ENCODE results near the gene TMEM88. TPM values are rescaled to one million over a fixed set of nuclear protein-coding genes. Genes with fewer than 3 reads are reported as not detected.

The TMEM88 gene
- total and polyA plus RNA-seq, 2 of the 13 experiments (the other 11 are each of a cell fraction or from before 2014, with no cell fraction given): 0.31 to 0.66 TPM

DNA sequence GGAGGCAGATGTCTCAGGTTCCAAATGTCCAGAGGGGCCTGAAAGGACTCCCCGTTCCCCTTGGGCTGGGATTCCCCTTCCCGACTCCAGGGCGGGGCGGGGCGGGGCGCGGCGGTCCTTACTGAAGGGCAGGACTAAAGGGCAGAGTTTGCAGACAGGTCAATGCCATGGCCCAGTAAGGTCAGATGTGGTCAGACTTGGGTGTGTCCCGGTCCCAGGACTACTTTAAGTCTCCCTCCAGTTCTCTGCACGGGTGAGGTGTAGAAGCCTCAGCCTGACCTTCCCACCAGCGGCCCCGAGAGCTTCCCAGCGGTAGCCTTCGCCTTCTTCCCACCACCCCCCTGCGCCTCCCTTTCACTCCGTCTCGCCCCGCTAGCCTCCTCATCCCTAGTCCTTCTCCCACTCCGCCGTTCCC is 20.3 kb upstream of the TMEM88 start (continued):
- TF ChIP-seq TBL1XR1 (IDR thresholded peaks at IDR 0.05; ENCODE audit: borderline replicate concordance, low read length, partially characterized antibody): peak; percentile 86
- TF ChIP-seq ZNF382 (CRISPR knock-in tag; IDR thresholded peaks at IDR 0.05; ENCODE audit: borderline replicate concordance): no peak
- no peak for TF ChIP-seq THYN1 (CRISPR knock-in tag; IDR thresholded peaks at IDR 0.05; ENCODE audit: borderline replicate concordance, low read depth)
- TF ChIP-seq, protein P1, sequence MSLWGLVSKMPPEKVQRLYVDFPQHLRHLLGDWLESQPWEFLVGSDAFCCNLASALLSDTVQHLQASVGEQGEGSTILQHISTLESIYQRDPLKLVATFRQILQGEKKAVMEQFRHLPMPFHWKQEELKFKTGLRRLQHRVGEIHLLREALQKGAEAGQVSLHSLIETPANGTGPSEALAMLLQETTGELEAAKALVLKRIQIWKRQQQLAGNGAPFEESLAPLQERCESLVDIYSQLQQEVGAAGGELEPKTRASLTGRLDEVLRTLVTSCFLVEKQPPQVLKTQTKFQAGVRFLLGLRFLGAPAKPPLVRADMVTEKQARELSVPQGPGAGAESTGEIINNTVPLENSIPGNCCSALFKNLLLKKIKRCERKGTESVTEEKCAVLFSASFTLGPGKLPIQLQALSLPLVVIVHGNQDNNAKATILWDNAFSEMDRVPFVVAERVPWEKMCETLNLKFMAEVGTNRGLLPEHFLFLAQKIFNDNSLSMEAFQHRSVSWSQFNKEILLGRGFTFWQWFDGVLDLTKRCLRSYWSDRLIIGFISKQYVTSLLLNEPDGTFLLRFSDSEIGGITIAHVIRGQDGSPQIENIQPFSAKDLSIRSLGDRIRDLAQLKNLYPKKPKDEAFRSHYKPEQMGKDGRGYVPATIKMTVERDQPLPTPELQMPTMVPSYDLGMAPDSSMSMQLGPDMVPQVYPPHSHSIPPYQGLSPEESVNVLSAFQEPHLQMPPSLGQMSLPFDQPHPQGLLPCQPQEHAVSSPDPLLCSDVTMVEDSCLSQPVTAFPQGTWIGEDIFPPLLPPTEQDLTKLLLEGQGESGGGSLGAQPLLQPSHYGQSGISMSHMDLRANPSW (CRISPR knock-in tag; IDR thresholded peaks at IDR 0.05; ENCODE audit: borderline replicate concordance): no peak
- TF ChIP-seq, protein P2, sequence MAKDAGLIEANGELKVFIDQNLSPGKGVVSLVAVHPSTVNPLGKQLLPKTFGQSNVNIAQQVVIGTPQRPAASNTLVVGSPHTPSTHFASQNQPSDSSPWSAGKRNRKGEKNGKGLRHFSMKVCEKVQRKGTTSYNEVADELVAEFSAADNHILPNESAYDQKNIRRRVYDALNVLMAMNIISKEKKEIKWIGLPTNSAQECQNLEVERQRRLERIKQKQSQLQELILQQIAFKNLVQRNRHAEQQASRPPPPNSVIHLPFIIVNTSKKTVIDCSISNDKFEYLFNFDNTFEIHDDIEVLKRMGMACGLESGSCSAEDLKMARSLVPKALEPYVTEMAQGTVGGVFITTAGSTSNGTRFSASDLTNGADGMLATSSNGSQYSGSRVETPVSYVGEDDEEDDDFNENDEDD (CRISPR knock-in tag; IDR thresholded peaks at IDR 0.05; ENCODE audit: borderline replicate concordance): no peak
- TF ChIP-seq ZNF292 (CRISPR knock-in tag; IDR thresholded peaks at IDR 0.05; ENCODE audit: borderline replicate concordance, low read depth): no peak
- TF ChIP-seq HOXA9 (CRISPR knock-in tag; IDR thresholded peaks at IDR 0.05; ENCODE audit: borderline replicate concordance): no peak
- TF ChIP-seq CREB1 (IDR thresholded peaks at IDR 0.05): no peak
- TF ChIP-seq CREB1 (CRISPR knock-in tag; IDR thresholded peaks at IDR 0.05): no peak
- TF ChIP-seq BCL6 (CRISPR knock-in tag; IDR thresholded peaks at IDR 0.05): 0 out of 2 replicates have a peak, but pooled peaks have one; percentile 15
- no peak for TF ChIP-seq SOX13 (IDR thresholded peaks at IDR 0.05)
- peak in 1 of 2 experiments; percentile 14; a peak in 1 of 4 replicates for TF ChIP-seq SOX13 (CRISPR knock-in tag; conservative IDR thresholded peaks at IDR 0.05 in 1 of 2, IDR thresholded peaks at IDR 0.05 in 1 of 2)
- TF ChIP-seq NR2F6 (IDR thresholded peaks at IDR 0.05): peak; percentile 83
- TF ChIP-seq NR2F6 (CRISPR knock-in tag; IDR thresholded peaks at IDR 0.05): peak; percentile 68
- peak; percentile 97 for TF ChIP-seq SKI (IDR thresholded peaks at IDR 0.05; ENCODE audit: partially characterized antibody)
- TF ChIP-seq ZNF557 (CRISPR knock-in tag; IDR thresholded peaks at IDR 0.05): no peak
- TF ChIP-seq SUZ12 (IDR thresholded peaks at IDR 0.05; ENCODE audit: low read depth, low read length): no peak
- no peak for TF ChIP-seq PAX8 (CRISPR knock-in tag; IDR thresholded peaks at IDR 0.05; ENCODE audit: borderline replicate concordance)
- TF ChIP-seq, protein P3, sequence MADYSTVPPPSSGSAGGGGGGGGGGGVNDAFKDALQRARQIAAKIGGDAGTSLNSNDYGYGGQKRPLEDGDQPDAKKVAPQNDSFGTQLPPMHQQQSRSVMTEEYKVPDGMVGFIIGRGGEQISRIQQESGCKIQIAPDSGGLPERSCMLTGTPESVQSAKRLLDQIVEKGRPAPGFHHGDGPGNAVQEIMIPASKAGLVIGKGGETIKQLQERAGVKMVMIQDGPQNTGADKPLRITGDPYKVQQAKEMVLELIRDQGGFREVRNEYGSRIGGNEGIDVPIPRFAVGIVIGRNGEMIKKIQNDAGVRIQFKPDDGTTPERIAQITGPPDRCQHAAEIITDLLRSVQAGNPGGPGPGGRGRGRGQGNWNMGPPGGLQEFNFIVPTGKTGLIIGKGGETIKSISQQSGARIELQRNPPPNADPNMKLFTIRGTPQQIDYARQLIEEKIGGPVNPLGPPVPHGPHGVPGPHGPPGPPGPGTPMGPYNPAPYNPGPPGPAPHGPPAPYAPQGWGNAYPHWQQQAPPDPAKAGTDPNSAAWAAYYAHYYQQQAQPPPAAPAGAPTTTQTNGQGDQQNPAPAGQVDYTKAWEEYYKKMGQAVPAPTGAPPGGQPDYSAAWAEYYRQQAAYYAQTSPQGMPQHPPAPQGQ (CRISPR knock-in tag; IDR thresholded peaks at IDR 0.05; ENCODE audit: borderline replicate concordance): no peak
- TF ChIP-seq, protein P4, sequence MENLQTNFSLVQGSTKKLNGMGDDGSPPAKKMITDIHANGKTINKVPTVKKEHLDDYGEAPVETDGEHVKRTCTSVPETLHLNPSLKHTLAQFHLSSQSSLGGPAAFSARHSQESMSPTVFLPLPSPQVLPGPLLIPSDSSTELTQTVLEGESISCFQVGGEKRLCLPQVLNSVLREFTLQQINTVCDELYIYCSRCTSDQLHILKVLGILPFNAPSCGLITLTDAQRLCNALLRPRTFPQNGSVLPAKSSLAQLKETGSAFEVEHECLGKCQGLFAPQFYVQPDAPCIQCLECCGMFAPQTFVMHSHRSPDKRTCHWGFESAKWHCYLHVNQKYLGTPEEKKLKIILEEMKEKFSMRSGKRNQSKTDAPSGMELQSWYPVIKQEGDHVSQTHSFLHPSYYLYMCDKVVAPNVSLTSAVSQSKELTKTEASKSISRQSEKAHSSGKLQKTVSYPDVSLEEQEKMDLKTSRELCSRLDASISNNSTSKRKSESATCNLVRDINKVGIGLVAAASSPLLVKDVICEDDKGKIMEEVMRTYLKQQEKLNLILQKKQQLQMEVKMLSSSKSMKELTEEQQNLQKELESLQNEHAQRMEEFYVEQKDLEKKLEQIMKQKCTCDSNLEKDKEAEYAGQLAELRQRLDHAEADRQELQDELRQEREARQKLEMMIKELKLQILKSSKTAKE (CRISPR knock-in tag; IDR thresholded peaks at IDR 0.05; ENCODE audit: borderline replicate concordance): peak; percentile 90
- TF ChIP-seq, protein P5, sequence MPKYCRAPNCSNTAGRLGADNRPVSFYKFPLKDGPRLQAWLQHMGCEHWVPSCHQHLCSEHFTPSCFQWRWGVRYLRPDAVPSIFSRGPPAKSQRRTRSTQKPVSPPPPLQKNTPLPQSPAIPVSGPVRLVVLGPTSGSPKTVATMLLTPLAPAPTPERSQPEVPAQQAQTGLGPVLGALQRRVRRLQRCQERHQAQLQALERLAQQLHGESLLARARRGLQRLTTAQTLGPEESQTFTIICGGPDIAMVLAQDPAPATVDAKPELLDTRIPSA (CRISPR knock-in tag; IDR thresholded peaks at IDR 0.05; ENCODE audit: borderline replicate concordance): no peak
- peak; percentile 97 for TF ChIP-seq RXRA (CRISPR knock-in tag; IDR thresholded peaks at IDR 0.05)
- peak; percentile 26; the same call in 1 of the 2 replicates for TF ChIP-seq CREM (IDR thresholded peaks at IDR 0.05)
- no peak for TF ChIP-seq CREM (CRISPR knock-in tag; IDR thresholded peaks at IDR 0.05)

All from HepG2 (cell line).